IPS DF 4.7 (cell line): Measurements from ENCODE around the gene AGPAT3.

Experiments used
- DNase-seq: peaks from one replicate; pipeline ENCODE4 v3.0.0-alpha.2; 2013; ENCODE audit warnings: low spot score; ENCODE audit errors: extremely low read depth

The AGPAT3 gene

DNA sequence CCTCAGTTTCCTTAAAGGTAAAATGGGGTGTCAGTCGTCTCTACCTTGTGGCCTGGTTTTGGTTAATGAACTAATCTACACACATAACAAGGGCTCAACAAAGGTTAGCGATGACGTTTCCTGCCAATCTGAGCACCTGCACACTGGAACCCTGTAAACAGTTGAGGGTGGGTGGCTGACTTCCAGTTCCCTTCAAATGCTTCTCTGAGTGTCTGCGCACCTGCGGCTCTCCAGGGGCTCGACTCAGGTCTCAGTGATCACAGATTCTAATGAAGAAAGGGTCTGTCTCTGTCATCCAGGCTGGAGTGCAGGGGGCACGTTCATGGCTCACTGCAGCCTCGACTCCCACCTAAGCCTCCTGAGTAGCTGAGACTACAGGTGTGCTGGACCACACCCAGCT is 3.3 kb upstream of the AGPAT3 start:
- no peak for DNase-seq

DNA sequence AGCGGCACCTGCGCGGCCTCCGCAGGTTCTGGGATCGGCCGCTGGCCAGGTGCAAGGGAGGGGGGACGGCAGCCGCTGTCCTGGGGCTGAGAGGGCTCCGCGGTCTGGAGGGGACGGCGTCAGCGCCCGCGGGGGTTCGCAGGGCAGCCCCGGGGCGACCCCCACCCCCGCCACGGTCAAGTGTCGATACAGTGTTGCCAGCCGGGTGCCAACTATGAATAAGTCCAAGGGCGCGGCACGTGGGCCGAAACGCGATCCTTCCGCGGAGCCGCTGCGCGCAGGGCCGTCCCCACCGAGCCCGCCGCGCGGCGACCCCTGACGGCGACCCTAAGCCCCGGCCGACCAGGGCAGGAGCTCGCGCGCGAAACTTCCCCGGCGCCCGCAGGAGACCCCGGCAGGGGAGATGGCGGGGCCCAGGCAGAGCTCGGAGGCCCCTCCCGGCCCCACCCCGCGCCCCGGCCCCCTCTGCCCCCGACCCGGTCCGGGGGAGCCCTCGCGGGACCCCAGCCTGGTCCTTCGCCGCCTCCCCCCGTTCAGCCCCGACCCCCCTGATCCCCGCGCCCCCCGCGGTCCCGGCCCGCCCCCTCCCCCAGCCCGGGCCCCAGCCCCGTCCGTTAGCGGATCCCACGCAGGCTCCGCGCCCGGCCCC is 586 bp upstream of the AGPAT3 start:
- DNase-seq = no peak

- no peak for DNase-seq
Measured at GRCh38 chr21:43865540-43866259, 677 bp downstream of the AGPAT3 start.

DNA sequence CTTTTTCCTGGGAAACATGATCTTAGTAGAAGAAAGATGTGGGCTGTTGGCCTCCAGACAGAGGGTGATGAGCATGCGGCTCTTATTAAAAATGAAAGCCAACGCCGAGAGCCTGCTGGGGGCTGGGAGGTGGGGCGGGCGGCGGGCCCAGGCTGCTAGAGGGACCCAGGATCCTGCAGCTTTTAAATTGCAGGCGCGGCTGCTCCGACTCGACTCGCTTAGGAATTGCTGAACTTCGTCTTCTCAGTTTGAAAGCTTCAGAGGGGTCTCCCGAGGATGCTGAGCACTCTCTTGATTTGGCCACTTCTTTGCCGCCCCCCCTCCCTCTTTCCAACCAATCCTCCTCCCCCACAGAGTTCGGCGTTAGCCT is 1.2 kb downstream of the AGPAT3 start:
- DNase-seq = no peak

- no peak for DNase-seq
Measured at GRCh38 chr21:43866659-43867331, 1.8 kb downstream of the AGPAT3 start.

DNA sequence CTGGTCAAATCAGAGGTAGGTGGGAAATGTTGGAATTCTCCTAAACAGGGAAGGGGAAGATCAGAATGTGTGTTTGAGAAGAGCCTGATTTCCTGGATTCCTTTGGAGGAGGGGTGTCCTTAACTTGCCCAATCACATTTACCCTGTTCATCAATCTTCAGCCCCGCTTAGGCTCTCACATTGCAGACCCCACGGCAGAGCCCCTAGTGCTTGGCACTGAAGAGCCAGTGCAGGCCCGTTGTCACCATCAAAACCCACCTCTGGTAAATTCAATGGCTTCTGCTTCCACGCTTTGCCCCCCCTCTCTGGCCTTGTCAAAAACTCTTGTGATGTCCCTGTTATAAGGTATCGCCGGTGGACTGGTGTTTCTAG is 2.3 kb downstream of the AGPAT3 start:
- no peak for DNase-seq

DNA sequence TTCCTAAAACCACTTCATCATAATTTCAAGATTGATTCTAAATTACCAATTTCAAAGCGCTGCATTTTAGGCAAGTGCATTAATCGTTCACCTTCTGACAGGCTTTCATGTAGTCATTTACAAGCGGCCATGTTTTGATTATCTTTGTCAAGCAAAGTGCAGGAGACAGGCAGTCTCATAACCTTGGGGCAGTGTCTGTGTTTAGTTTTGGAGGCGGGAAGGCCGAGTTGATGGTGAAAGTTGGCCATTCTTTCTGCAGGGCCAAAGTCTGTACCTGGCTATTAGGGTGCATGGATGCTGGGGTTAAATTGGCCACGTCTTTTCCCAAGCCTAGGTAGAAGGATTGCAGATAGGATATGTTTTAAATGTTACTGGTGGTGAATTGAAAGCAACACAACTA is 2.9 kb downstream of the AGPAT3 start:
- no peak for DNase-seq

- no peak for DNase-seq
Measured at GRCh38 chr21:43868461-43868860, 3.4 kb downstream of the AGPAT3 start.

DNA sequence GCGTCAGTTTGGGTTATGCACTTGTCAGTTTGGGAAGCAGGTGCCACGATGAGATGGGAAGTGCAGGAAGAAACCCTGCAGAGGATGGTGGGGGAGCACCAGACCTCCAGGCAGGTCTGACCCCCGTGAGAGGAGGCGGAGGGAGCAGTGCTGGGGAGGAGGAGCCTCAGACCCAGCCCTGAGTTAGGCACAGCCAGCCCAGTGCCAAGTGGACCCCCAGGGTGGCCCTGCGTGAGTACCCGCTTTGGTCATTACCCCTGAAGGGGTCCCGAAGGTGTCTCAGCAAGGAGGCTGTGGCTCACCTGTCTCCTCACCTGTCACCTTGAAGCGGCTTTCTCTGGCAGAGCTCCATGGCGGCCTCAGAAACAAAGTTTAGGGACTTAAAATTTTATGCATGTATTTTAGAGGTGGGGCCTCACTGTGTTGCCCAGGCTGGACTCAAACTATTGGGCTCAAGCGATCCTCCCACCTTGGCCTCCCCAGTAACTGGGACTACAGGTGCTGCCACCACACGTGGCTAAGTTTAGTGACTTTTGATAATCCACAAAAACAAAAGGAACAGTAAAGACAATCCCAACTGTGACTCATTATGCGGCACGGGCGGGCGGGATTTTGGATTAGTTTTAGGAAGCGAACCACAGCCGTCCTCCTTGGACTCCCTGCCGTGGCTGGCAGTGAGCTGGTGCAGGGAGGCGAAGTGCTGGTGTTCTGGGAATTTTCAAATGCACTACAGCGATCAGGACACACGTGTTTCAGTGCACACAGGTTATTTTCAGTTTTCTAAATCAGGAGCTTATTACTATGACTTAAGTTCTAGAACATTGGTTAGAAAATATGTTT is 4.7 kb downstream of the AGPAT3 start:
- DNase-seq = no peak

GRCh38 chr21:43871487-43871886 is 6.5 kb downstream of the AGPAT3 start:
- no peak for DNase-seq

DNA sequence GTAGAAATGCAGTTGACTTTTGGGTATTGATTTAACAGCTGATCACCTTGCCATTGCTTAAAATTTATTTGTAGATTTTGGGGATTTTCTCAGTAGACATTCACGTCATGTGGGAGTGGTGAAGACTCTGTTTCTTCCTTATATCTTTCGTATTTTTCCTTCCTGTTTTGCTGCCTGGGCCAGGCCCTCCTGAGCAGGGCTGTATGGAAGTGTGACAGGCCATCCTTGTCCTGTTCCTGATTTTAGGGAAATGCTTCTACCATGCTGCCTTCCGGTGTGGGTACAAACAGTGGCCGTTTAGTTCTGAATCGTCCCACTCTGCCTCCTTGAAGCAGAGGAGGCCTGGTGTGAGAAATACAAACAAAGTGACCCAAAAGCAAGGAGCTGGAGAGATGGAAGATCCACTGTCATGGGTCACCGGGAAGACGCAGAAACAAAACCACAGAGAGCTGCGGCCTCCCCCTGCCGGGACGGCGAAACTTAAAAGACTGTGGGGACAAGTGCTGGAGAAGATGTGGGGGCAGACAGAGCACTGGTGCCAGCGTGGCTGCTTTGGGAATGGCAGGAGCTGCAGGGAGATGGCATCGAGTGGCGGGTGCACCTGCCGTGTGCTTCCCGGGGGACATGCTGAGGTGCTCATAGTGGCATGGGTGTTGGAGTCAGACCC is 7.6 kb downstream of the AGPAT3 start:
- DNase-seq = no peak

GRCh38 chr21:43873673-43874072 is 8.7 kb downstream of the AGPAT3 start:
- DNase-seq = no peak

DNA sequence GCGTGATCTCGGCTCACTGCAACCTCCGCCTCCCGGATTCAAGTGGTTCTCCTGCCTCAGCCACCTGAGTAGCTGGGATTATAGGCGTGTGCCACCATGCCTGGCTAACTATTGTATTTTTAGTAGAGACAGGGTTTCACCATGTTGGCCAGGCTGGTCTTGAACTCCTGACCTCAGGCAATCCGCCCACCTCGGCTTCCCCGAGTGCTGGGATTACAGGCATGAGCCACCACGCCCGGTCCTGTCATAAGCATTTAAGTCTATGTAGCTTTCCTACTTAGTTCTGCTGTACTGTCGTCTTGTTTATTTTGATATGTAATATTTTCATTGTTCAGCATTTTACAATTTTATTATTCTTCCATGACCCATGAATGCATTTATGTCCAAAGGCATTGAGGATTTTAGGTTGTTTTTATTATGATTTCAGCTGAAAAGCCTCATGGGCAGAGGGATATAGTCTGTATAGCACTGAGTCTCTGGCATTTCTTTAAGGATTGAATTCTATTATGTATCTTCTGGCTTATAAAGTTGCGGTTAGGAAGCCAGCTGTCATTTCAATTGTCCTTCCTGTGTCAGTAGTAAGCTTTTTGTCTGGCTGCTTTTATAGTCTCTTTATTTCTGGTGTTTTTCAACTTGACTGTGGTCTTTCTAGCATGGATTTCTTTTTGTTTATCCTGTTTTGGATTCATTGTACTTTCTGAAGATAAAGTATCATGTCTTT is 9.2 kb downstream of the AGPAT3 start:
- DNase-seq = no peak

GRCh38 chr21:43876605-43877004 is 11.6 kb downstream of the AGPAT3 start:
- DNase-seq = no peak

DNA sequence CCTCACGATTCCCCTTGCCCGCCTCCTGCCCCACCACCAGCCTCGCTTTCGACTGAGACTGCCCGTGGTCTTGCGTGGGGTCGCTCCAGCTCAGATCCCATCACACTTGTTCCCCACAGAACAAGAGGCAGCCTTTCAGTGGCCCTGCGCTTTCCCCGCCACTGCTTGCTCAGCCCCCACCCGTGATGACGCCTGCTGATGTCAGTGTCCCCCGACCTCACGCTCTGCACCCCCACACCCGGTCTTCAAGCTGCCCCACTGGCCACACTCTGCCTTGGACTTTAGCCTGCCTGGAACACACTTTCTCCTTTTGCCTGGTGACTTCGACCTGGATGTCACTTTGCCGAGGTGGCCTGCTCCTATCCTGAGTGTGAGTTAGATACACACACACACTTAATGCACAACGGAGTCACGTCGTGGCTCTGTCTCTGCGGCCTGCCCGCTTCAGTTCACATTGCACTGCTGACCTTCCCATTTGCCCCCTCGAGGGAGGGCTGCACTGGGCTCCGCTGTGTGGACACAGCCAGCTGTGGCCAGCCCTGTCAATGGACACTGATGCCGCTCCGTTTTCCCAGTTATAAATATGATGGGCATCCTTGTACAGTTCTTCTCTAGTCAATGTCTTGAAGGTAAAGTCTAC is 13.0 kb downstream of the AGPAT3 start:
- DNase-seq = no peak

GRCh38 chr21:43879348-43880110 is 14.5 kb downstream of the AGPAT3 start:
- DNase-seq = no peak

DNA sequence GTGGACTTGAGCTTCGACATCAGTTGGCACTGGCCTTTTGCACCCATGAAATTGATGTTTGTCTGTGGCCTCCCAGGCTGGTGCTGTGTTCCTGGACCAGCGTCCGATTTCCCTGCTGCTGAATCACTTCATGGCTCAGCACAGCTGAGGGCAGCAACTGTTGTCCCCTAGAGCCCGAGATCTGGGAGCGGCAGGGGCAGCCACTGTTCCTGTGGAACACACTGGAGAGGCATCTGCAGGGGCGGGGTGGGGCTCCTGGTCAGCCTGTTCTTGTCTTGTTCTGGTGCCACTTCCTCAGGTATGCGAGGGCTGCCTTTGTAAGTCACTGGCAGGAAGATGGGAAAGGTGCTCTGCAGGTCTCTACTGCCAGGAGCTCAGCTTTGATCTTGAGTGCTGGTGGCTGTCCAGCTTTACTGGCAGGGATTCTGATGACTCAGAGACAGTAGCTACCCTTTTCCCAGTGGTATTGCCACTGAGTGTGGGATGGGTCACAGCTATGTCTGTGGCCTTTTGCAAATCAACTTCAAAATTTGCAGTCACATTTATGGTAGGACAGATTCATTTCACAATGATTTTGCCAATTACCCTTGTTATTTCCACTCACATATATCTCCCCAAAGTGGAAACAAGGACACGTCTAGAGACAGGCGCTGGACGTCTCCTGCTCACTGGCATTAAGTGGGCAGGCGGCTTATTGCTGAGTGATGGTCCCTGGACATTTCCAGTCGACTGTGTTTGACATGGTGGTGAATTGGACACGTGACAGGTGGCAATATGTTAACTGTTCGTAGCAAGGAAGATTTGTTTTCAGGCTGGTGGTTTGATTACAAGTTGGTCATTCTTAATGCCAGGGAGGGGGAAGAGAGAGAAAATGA is 15.3 kb downstream of the AGPAT3 start:
- DNase-seq = no peak

GRCh38 chr21:43881283-43881682 is 16.3 kb downstream of the AGPAT3 start:
- no peak for DNase-seq

DNA sequence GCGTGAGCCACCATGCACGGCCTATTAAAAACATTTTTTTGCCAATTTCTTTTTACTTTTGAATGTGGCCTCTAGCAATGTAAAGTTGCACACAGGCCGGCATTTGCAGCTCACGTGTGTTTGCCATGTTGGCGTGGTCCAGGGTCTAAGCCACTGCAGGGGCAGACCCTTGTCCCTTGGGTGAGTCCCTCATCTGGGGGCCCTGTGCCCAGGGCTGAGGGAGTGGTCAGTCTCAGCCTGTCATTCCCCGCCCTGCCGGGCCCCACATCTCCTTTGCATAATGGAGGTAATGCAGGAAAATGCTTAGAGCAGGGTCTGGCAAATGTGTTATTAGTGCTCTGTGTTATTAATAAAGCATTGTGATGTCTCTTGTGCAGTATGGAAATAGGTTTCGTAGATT is 16.9 kb downstream of the AGPAT3 start:
- no peak for DNase-seq
